ENCODE data around the gene KCNJ14. TPM values are rescaled to one million over a fixed set of nuclear protein-coding genes. Genes with fewer than 3 reads are reported as not detected.
A peak's percentile ranks its signal among the peaks of the same experiment; 100 is the strongest.

KCNJ14 gene
- total and polyA plus RNA-seq, 2 experiments from 2014 or later: 0.81 to 0.94 TPM

GRCh38 chr19:48483301-48483700 lies 27.9 kb downstream of the KCNJ14 start:
- Histone ChIP-seq H4K20me1 (replicated peaks; ENCODE audit: insufficient read depth) (no peaks in the 10 kb centered on the region; the same call in 1 of the 2 replicates), H3K4me3 (no peak overlapping the region), H3K27ac (ENCODE audit: low read depth) (no peak overlapping the region), H3K4me2 (no peak overlapping the region), H3K9me2 (ENCODE audit: insufficient read depth) (no peaks in the 10 kb centered on the region), H3K79me2 (replicated peaks; ENCODE audit: insufficient read depth) (no peaks in the 10 kb centered on the region), H3F3A (replicated peaks; ENCODE audit: low read depth) (peaks cover 34% of the 10 kb centered on the region), H3K36me3 (ENCODE audit: insufficient read depth) (no peaks in the 10 kb centered on the region), H3K4me1 (ENCODE audit: insufficient read depth) (peaks cover 12% of the 10 kb centered on the region; the same call in 1 of the 2 replicates), H3K27me3 (ENCODE audit: insufficient read depth) (no peaks in the 10 kb centered on the region), H2AFZ (no peak overlapping the region)
- H3K4me3 Mint-ChIP-seq: no peak overlapping the region
- no peak for ATAC-seq
- H3K36me3 Mint-ChIP-seq (ENCODE audit: low read depth): peaks cover 15% of the 10 kb centered on the region
- DNase-seq (ENCODE audit: low spot score): peak; percentile 14
- peaks cover 21% of the 10 kb centered on the region for H3K4me1 Mint-ChIP-seq
- H3K9me3 Mint-ChIP-seq: peaks cover 2% of the 10 kb centered on the region
- no peak for TF ChIP-seq REST (IDR thresholded peaks at IDR 0.05; ENCODE audit: unreplicated experiment)
- TF ChIP-seq EZH2 (IDR thresholded peaks at IDR 0.05; ENCODE audit: low read depth, unreplicated experiment): no peak
- TF ChIP-seq ZNF462 (CRISPR knock-in tag; IDR thresholded peaks at IDR 0.05): no peak
- TF ChIP-seq CREB1 (CRISPR knock-in tag; IDR thresholded peaks at IDR 0.05; ENCODE audit: low read depth): no peak
- TF ChIP-seq ZNF114 (CRISPR knock-in tag; IDR thresholded peaks at IDR 0.05): no peak
- H3K27me3 Mint-ChIP-seq (ENCODE audit: insufficient read depth, low read depth, poor library complexity): peaks cover 49% of the 10 kb centered on the region
- H3K27ac Mint-ChIP-seq: peak overlapping the region; percentile 58; the same call in 1 of the 2 replicates

All from GM23338 (cell line).